ENCODE data around the gene GOLGA6C. TPM values are rescaled to one million over a fixed set of nuclear protein-coding genes. Genes with fewer than 3 reads are reported as not detected.

The GOLGA6C gene
- total RNA-seq, 1 experiment from 2014 or later = not detected

DNA sequence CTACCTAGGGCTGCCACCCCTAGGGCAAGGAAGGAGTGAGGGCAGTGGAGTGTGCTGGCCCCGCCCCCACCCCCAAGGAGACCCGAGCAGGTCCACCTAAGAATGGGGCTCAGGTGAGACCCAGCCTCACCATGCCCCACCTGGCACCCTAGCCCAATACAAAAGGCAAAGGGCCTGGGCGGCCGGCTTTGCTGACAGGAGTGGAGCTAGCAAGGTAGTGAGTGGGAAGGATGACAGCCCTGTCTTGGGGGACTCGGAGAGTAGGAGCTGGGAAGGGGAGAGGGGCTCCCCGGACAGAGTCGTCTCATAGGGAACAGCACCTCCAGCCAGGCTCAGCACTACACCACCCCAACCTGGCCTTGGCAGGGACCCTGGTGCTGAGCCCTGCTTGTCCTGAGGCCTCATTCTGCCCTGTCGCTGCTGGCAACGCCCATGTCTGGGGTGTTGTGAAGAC, 44.3 kb upstream of the GOLGA6C start:
- Mint-ChIP-seq H3K4me3 (no peak overlapping the region), H3K36me3 (ENCODE audit: insufficient read depth in 1 of 3, low read depth in 3 of 3) (peaks cover 20 to 39% (median 37%) of the 10 kb centered on the region in 3 experiments), H3K4me1 (peaks cover 17 to 18% of the 10 kb centered on the region in 2 experiments), H3K27me3 (ENCODE audit: low read depth) (peaks cover 5% of the 10 kb centered on the region), H3K27ac (peak overlapping the region in 1 of 3 experiments; percentile 71; a peak in 2 of 7 replicates), H3K9me3 (no peaks in the 10 kb centered on the region)
- H3K27me3 ChIP-seq (ENCODE audit: insufficient read depth, low read length) = no peaks in the 10 kb centered on the region
- H2BK5ac ChIP-seq (ENCODE audit: insufficient read length, low read length) = no peak overlapping the region
- H3K79me2 ChIP-seq (ENCODE audit: insufficient read depth, low read length) = 0 out of 2 replicates have a peak, but pooled peaks cover 2% of the 10 kb centered on the region
- no peak overlapping the region for H3T11ph ChIP-seq (ENCODE audit: low read length)
- WGBS (ENCODE audit: extremely low coverage, insufficient read length, low lambda C conversion rate) = no CpG with 5 or more reads among the region's 9 CpGs
- H3K4me2 ChIP-seq (ENCODE audit: insufficient read depth, insufficient read length, low read length) = no peak overlapping the region
- no peak overlapping the region for H2BK120ac ChIP-seq (ENCODE audit: low read depth, low read length, poor library complexity, severe bottlenecking)
- no peaks in the 10 kb centered on the region for H3K9me3 ChIP-seq (ENCODE audit: control insufficient read depth, low read depth, low read length)
- H4K8ac ChIP-seq (replicated peaks; ENCODE audit: insufficient read length, low read depth, low read length) = no peak overlapping the region
- TF ChIP-seq, protein P1, sequence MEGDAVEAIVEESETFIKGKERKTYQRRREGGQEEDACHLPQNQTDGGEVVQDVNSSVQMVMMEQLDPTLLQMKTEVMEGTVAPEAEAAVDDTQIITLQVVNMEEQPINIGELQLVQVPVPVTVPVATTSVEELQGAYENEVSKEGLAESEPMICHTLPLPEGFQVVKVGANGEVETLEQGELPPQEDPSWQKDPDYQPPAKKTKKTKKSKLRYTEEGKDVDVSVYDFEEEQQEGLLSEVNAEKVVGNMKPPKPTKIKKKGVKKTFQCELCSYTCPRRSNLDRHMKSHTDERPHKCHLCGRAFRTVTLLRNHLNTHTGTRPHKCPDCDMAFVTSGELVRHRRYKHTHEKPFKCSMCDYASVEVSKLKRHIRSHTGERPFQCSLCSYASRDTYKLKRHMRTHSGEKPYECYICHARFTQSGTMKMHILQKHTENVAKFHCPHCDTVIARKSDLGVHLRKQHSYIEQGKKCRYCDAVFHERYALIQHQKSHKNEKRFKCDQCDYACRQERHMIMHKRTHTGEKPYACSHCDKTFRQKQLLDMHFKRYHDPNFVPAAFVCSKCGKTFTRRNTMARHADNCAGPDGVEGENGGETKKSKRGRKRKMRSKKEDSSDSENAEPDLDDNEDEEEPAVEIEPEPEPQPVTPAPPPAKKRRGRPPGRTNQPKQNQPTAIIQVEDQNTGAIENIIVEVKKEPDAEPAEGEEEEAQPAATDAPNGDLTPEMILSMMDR (conservative IDR thresholded peaks at IDR 0.05) = no peak
- no peak overlapping the region for H2BK15ac ChIP-seq (ENCODE audit: low read depth, low read length)
- no peaks in the 10 kb centered on the region for H4K20me1 ChIP-seq (ENCODE audit: control insufficient read depth, insufficient read depth, insufficient read length)
- H3K14ac ChIP-seq (ENCODE audit: insufficient read depth, low read length) = no peak overlapping the region
- H3K4me1 ChIP-seq (ENCODE audit: insufficient read depth, low read length) = peaks cover 2% of the 10 kb centered on the region; the same call in 1 of the 2 replicates
- no peak overlapping the region for H3K27ac ChIP-seq (ENCODE audit: insufficient read length, low read depth, low read length)
- H2AK5ac ChIP-seq (ENCODE audit: insufficient read length, low read length) = no peak overlapping the region
- H2BK12ac ChIP-seq (ENCODE audit: insufficient read length, low read depth, low read length) = no peak overlapping the region
- no peak overlapping the region for H3K4ac ChIP-seq (ENCODE audit: low read depth, low read length)
- no peak overlapping the region for H3K18ac ChIP-seq (ENCODE audit: insufficient read length, low read depth, low read length)
- H3K56ac ChIP-seq (ENCODE audit: insufficient read length, low read depth, low read length) = no peak overlapping the region
- H4K5ac ChIP-seq (ENCODE audit: insufficient read length, low read depth, low read length) = no peak overlapping the region
- no peak overlapping the region for H3K9ac ChIP-seq (ENCODE audit: extremely low read depth, insufficient read length, low read length)
- H3K23me2 ChIP-seq (ENCODE audit: insufficient read length, low read depth, low read length, poor library complexity, severe bottlenecking) = no peaks in the 10 kb centered on the region
- no peak overlapping the region for H4K91ac ChIP-seq (ENCODE audit: insufficient read length, low read depth, low read length)
- H2BK20ac ChIP-seq (ENCODE audit: low read depth, low read length, poor library complexity, severe bottlenecking) = no peak overlapping the region
- H2AFZ ChIP-seq (ENCODE audit: low read length) = no peak overlapping the region
- H3K79me1 ChIP-seq (ENCODE audit: insufficient read depth, low read depth, low read length, poor library complexity, severe bottlenecking) = no peaks in the 10 kb centered on the region
- no peak for DNase-seq
- no peak overlapping the region for H3K23ac ChIP-seq (ENCODE audit: insufficient read length, low read depth, low read length)

Measured in H9 (cell line).